ENCODE data around the gene TAS2R42.

The TAS2R42 gene

GRCh38 chr12:11147420-11147819 is 39.3 kb downstream of the TAS2R42 start:
- in situ Hi-C loops (cut with MboI; ENCODE audit: low sequenced_read_pairs) = no loop called here

GRCh38 chr12:11144297-11144696 is 42.4 kb downstream of the TAS2R42 start:
- in situ Hi-C loops (cut with MboI; ENCODE audit: low sequenced_read_pairs) = no loop called here

DNA sequence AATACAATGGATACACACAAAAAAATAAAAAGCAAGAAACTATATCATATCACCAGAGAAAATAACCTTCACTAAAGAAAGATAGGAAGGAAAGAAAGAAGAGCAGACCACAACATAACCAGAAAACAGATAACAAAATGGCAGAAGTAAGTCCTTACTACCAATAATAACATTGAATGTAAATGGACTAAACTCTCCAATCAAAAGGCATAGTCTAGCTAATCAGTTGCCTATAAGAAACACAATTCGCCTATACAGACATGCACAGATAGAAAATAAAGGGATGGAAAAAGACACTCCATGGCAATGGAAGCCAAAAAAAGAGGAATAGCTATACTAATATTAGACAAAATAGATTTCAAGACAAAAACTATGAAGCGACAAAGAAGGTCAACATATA is 43.4 kb downstream of the TAS2R42 start:
- in situ Hi-C loops (cut with MboI; ENCODE audit: low sequenced_read_pairs) = no loop called here

- in situ Hi-C loops (cut with MboI; ENCODE audit: low sequenced_read_pairs) = no loop called here
Observed at GRCh38 chr12:11136075-11136474, 50.7 kb downstream of the TAS2R42 start.
